GM19328 (cell line): Measurements from ENCODE around the gene TENT5C.
A peak's percentile ranks its signal among the peaks of the same experiment; 100 is the strongest.

Source experiments
- ATAC-seq: cut with Tn5 transposase; IDR thresholded peaks from one replicate; pipeline ENCODE4 v1.9.1; 2021; ENCODE audit warnings: mild to moderate bottlenecking, moderate library complexity; ENCODE audit not compliant: unreplicated experiment

TENT5C gene

GRCh38 chr1:117633068-117633345, 27.2 kb downstream of the TENT5C start:
- no peak for ATAC-seq

GRCh38 chr1:117633423-117633822, 27.6 kb downstream of the TENT5C start:
- ATAC-seq, result no peak

GRCh38 chr1:117633936-117634335, 28.1 kb downstream of the TENT5C start:
- ATAC-seq, result no peak

- ATAC-seq, result no peak
Measured at GRCh38 chr1:117634631-117635030, 28.8 kb downstream of the TENT5C start.

GRCh38 chr1:117635805-117636204, 30.0 kb downstream of the TENT5C start:
- no peak for ATAC-seq

- ATAC-seq, result no peak
Measured at GRCh38 chr1:117636637-117637425, 31.0 kb downstream of the TENT5C start.

GRCh38 chr1:117638141-117638540, 32.3 kb downstream of the TENT5C start:
- no peak for ATAC-seq

GRCh38 chr1:117638759-117639158, 32.9 kb downstream of the TENT5C start:
- ATAC-seq, result no peak

GRCh38 chr1:117639741-117640140, 33.9 kb downstream of the TENT5C start:
- ATAC-seq, result no peak

- no peak for ATAC-seq
Measured at GRCh38 chr1:117641536-117641935, 35.7 kb downstream of the TENT5C start.

GRCh38 chr1:117642963-117643362, 37.1 kb downstream of the TENT5C start:
- ATAC-seq, result peak; percentile 54

- ATAC-seq, result no peak
Measured at GRCh38 chr1:117643601-117644000, 37.8 kb downstream of the TENT5C start.

- ATAC-seq, result peak; percentile 86
Measured at GRCh38 chr1:117644696-117645311, 39.0 kb downstream of the TENT5C start.

GRCh38 chr1:117645343-117645742, 39.5 kb downstream of the TENT5C start:
- no peak for ATAC-seq

- ATAC-seq, result no peak
Measured at GRCh38 chr1:117646007-117646811, 40.4 kb downstream of the TENT5C start.

- no peak for ATAC-seq
Measured at GRCh38 chr1:117646956-117647355, 41.1 kb downstream of the TENT5C start.

GRCh38 chr1:117648015-117648414, 42.2 kb downstream of the TENT5C start:
- no peak for ATAC-seq

GRCh38 chr1:117650840-117651568, 45.2 kb downstream of the TENT5C start:
- no peak for ATAC-seq

GRCh38 chr1:117651616-117652015, 45.8 kb downstream of the TENT5C start:
- ATAC-seq, result no peak

GRCh38 chr1:117652421-117652820, 46.6 kb downstream of the TENT5C start:
- no peak for ATAC-seq

GRCh38 chr1:117653195-117653594, 47.3 kb downstream of the TENT5C start:
- no peak for ATAC-seq
